Measurements from ENCODE around the gene PIK3C2B.
A peak's percentile ranks its signal among the peaks of the same experiment; 100 is the strongest.
"Not testable (repeated sequence)": the region's sequence is repeated elsewhere in the genome, so short reads cannot be mapped to it uniquely, and the experiment has no call there.

Gene PIK3C2B

GRCh38 chr1:204507317-204508105 lies 12.9 kb upstream of the PIK3C2B start:
- DNase-seq, result peak; percentile 85

DNA sequence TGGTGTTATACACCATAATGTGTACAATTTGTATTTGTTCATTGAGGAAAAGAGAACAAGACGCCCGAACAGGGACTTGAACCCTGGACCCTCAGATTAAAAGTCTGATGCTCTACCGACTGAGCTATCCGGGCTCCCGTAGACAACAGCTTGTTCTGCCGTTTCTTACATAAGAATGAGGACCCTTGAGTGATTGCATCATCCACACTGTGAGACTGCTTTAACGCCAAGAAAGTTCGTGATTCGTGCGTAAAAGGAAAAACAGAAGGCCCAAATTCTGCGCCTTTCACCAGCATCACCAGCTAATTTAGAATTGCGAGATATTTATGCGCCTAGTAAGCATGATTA lies 12.3 kb upstream of the PIK3C2B start:
- DNase-seq, result peak; percentile 95

DNA sequence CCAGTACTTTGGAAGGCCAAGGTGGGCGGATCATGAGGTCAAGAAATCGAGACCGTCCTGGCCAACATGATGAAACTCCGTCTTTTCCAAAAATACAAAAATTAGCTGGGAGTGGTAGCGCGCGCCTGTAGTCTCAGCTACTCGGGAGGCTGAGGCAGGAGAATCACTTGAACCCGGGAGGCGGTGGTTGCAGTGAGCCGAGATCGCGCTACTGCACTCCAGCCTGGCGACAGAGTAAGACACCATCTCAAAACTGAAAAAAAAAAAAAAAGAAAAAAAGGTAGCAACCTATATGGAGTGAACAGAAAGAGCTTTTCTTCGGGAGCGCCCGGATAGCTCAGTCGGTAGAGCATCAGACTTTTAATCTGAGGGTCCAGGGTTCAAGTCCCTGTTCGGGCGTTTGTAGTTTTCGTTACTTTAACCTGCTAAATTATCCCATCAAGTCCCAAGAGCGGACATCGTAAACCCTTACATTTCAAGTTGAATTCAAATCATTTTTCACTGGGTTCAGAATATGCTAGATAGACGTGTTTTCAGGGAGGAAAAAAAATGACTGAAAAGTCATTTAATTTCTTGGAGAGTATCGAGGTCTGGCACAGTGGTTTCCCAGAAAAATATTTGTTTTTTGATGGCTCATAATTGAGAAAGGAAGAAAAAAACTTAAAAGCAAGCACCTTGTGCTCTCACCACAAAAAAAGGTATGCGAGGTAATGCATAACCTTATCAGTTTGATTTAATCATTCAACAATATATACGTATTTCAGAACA lies 11.8 kb upstream of the PIK3C2B start:
- DNase-seq, result peak; percentile 96

DNA sequence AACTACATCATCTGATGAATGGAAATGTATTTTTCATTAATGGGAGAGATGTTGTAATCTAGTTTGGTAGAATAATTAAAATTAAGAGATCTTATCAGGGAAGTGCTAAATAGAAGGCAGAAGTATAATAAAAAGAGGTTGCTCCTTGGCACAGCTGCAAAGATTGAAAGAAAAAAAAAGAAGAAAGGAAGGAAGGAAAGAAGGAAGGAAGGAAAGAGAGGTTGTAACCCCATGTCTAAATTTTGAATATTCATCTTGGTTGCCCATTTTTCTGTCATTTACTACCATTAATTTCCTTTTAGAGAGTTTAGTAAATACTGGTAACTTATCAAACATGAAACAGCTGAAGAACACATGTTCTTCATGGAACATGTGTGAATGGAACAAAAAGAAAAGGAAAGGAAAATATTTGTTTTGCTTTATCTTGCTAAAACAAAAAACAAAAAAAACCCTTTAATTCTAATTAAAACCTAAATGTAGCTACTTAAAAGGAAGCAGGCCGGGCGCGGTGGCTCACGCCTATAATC lies 11.1 kb upstream of the PIK3C2B start:
- peak; percentile 49 for DNase-seq

- DNase-seq, result no peak
Observed at GRCh38 chr1:204503913-204504519, 9.4 kb upstream of the PIK3C2B start.

- DNase-seq, result peak; percentile 85
Observed at GRCh38 chr1:204503122-204503912, 8.7 kb upstream of the PIK3C2B start.

- no peak for DNase-seq
Observed at GRCh38 chr1:204502241-204502640, 7.6 kb upstream of the PIK3C2B start.

DNA sequence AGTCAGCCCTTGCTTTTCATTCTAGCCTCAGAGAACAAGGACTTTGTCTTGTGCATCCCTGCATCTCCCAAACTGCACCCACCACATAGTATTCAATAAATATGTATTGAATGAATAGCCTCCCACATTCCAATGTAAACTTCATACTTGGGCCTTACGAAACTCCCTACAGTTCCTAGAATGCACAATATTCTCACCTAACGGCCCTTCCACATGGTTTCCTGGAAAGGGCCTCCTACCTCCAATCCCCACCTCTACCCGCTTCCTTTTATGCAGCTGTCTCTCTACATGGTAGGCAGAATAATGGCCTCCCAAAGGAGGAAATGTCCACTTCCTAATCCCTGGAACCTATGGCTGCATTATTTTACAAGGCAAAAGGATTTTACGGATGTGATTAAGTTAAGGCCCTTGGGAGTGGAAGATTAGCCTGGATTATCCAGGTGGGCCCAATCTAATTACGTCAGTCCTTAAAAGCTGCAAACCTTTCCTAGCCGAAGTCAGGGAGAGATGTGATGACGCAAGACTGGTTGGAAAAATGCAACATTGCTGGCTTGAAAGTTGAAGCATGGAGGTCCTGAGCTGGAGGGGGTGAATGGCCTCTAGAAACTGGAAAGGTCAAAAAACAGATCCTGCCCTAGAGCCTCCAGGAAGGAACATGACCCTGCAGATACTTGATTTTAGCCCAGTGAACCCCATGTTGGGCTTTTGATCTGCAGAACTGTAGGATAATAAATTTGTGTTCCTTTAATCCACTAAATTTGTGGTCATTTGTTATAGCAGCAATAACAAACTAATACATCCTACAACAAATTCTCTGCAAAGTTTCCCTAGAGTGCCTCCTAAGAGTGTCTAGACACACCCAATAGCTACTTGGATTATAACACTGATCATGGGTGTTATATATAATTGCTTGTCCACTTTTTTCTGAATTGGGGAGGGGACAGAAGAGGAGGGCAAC lies 5.2 kb upstream of the PIK3C2B start:
- no peak for DNase-seq

GRCh38 chr1:204498981-204499380 lies 4.4 kb upstream of the PIK3C2B start:
- no peak for DNase-seq

GRCh38 chr1:204495777-204496176 lies 1.2 kb upstream of the PIK3C2B start:
- no peak for DNase-seq

GRCh38 chr1:204495078-204495753 lies 611 bp upstream of the PIK3C2B start:
- DNase-seq, result no peak

- DNase-seq, result peak; percentile 60
Observed at GRCh38 chr1:204493984-204494280, 673 bp downstream of the PIK3C2B start.

- DNase-seq, result peak; percentile 25
Observed at GRCh38 chr1:204493145-204493983, 1.2 kb downstream of the PIK3C2B start.

DNA sequence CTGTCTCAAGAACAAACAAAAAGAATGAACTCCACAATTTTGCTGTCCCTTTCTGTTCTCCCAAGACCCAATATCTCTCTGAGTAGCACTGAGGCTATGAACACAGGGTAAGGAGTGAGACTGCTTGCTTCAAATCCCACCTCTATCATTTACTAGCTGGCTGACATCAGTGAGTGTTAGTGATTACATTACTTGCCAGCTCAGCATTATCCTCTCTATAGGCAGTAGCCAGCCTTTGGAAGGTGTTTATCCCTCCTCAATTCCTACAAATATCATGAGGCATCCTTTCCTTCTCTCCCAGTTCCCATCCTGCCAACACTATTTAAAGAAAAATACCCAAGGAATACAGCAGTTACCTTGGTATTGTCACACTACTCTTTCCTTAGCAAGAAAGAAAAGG lies 3.0 kb downstream of the PIK3C2B start:
- no peak for DNase-seq

DNA sequence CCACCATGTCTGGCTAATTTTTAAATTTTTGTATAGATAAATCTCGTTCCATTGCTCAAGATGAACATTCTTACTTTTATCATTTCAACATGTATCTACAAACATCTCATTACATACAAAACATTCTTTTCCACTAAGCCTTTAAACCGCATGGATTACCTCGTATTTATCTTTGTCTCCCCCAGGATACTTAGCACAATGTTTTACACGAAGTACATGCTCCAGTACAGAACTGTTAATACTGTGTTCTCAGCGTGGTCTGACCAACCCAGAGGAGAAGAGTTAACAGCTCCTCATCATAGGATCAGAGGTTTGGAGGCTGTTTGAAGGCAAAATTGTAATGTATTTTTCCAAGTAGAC lies 7.4 kb downstream of the PIK3C2B start:
- DNase-seq, result no peak

GRCh38 chr1:204486513-204487255 lies 7.9 kb downstream of the PIK3C2B start:
- not testable (repeated sequence) for DNase-seq

- no peak for DNase-seq
Observed at GRCh38 chr1:204483791-204484190, 10.8 kb downstream of the PIK3C2B start.

GRCh38 chr1:204480515-204480914 lies 14.1 kb downstream of the PIK3C2B start:
- no peak for DNase-seq

DNA sequence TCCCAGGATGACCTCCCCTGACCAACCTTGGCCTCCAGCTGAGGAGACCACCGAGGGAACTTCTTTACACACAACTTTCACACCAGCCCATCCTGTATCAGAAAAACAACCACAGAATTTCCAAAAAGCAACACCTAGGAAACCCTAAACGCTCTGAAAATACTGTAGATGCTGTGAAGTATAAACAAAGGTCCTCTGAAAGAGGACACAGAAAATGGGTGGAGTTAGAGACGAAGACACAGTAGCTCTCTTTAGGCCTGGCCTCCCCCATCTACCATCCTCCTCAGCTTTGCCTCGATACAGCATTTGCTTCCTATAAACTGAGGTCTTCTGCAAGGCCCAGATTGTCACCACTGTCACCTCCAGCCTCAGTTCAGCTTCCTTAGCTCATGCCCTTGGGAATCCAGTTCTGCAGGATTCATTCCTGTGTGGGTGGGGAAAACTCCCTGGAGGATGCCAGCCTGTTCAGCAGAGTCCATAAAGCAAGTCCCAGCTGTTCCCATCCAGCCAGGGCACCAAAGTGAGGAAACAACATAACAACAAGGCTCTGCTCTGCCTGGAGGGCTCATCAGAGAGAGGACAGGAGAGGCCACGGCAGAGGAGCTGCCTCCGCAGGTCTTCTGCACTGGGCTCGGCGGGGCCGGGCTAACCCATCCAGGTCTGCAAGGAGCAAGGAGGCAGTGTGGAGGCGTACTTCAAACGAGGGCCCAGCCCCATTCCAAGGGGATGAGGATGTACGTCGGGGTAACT lies 15.0 kb downstream of the PIK3C2B start:
- DNase-seq, result no peak

Data from hematopoietic multipotent progenitor cell treated with erythropoietin and hydrocortisone succinate and interleukin-3 and kit ligand, for 8 days (in vitro differentiated cells).